Panc1 (cell line): ENCODE results near the gene AEBP2. TPM values are rescaled to one million over a fixed set of nuclear protein-coding genes. Genes with fewer than 3 reads are reported as not detected.

ENCODE experiments used
- ATAC-seq: fragments of 200-7000 bp; cut with Tn5 transposase; 2 replicates; pipeline ENCODE4 v1.9.1; 2020; ENCODE audit warnings: mild to moderate bottlenecking, moderate library complexity
- BruUV-seq: library from RNA; stranded (reverse); fragments of 400-500 nt; replicated peaks from 2 replicates; lab custom pipeline; 2021; lab: Mats Ljungman, UMichigan
- CTCF ChIA-PET: fragments of 300-600 bp; sonication (Branson Sonifier 250); formaldehyde crosslinking; loops from one replicate; lab custom pipeline; 2022; ENCODE audit warnings: antibody characterized with exemption; lab: Charles Lee
- POLR2A ChIA-PET: fragments of 300-600 bp; sonication (Branson Sonifier 250); formaldehyde crosslinking; loops from one replicate; lab custom pipeline; 2022; ENCODE audit warnings: antibody characterized with exemption; lab: Charles Lee
- DNase-seq: peaks from one replicate; pipeline ENCODE4 v3.0.0-alpha.2; 2010; ENCODE audit warnings: low read depth, low spot score
- H3K27ac ChIP-seq: 2 replicates; pipeline ENCODE4 v1.5.1; 2011; ENCODE audit warnings: mild to moderate bottlenecking, low read length, inconsistent platforms
- H3K27me3 ChIP-seq: fragments of 200-500 bp; sonication (Bioruptor generic); 2 replicates; pipeline ENCODE4 v1.6.0; 2014; ENCODE audit warnings: low read length, inconsistent platforms; ENCODE audit not compliant: control insufficient read depth, insufficient read depth
- H3K36me3 ChIP-seq: fragments of 200-500 bp; sonication (Bioruptor generic); 2 replicates; pipeline ENCODE4 v1.5.1; 2014; ENCODE audit warnings: inconsistent platforms, mild to moderate bottlenecking, low read length, moderate library complexity; ENCODE audit not compliant: control insufficient read depth, insufficient read depth
- H3K4me1 ChIP-seq: 2 replicates; pipeline ENCODE4 v1.5.1; 2011; ENCODE audit warnings: inconsistent platforms, mild to moderate bottlenecking, low read length, moderate library complexity; ENCODE audit not compliant: control insufficient read depth, insufficient read depth
- H3K4me3 ChIP-seq, 2 experiments: 2 replicates each; pipeline ENCODE4 v1.5.1; 2011 to 2012; ENCODE audit warnings: low read depth in 2 of 2, low read length in 2 of 2, mild to moderate bottlenecking in 2 of 2, inconsistent platforms in 1 of 2, moderate library complexity in 1 of 2
- H3K9me3 ChIP-seq: fragments of 200-500 bp; sonication (Bioruptor generic); 2 replicates; pipeline ENCODE4 v1.5.1; 2014; ENCODE audit warnings: low read depth, mild to moderate bottlenecking, inconsistent platforms, low read length, moderate library complexity; ENCODE audit not compliant: control insufficient read depth, insufficient read depth
- POLR2AphosphoS5 ChIP-seq: IDR thresholded peaks from 2 replicates; pipeline ENCODE4 v1.6.1; 2012; ENCODE audit warnings: mild to moderate bottlenecking, low read depth, low read length, moderate library complexity
- SIN3A ChIP-seq: IDR thresholded peaks from 2 replicates; pipeline ENCODE4 v1.6.1; 2012; ENCODE audit warnings: low read depth, mild to moderate bottlenecking, low read length, moderate library complexity, borderline replicate concordance; ENCODE audit not compliant: insufficient read depth
- TCF7L2 ChIP-seq: IDR thresholded peaks from 2 replicates; pipeline ENCODE4 v1.6.1; 2011; ENCODE audit warnings: mild to moderate bottlenecking, low read depth, low read length, inconsistent platforms
- in situ Hi-C: cut with HindIII; loops from 2 replicates; pipeline ENCODE4 v1.10.0; 2016; ENCODE audit warnings: low sequenced_read_pairs, low pct_unique_long_range_greater_than_20kb
- intact Hi-C: fragments of 100-400 bp; cut with micrococcal nuclease; formaldehyde crosslinking; loops from one replicate; pipeline ENCODE4 v1.10.0; 2022; ENCODE audit not compliant: unreplicated experiment
- total RNA-seq: library from RNA; stranded (reverse); gene quantifications from one replicate; pipeline ENCODE4 v1.2.1, GENCODE V29; 2021; ENCODE audit not compliant: unreplicated experiment
- TF ChIP-seq, protein P1 (sequence below), 2 experiments: IDR thresholded peaks; 2 replicates each; pipeline ENCODE4 v1.6.1; 2011 to 2012; ENCODE audit warnings: low read depth in 2 of 2, control low read depth in 1 of 2, low read length in 1 of 2, mild to moderate bottlenecking in 1 of 2, moderate library complexity in 1 of 2; ENCODE audit not compliant: insufficient read depth in 1 of 2
- TF ChIP-seq, protein P2 (sequence below): fragments of 450-650 bp; IDR thresholded peaks from 2 replicates; pipeline ENCODE4 v1.5.1; 2017; ENCODE audit warnings: mild to moderate bottlenecking

Gene AEBP2
- total RNA-seq, 1 experiment from 2014 or later, result 32.4 TPM

- ATAC-seq (no peak), DNase-seq (no peak)
- no TSS peak for BruUV-seq
- H3K27ac ChIP-seq, result no peak overlapping the region
- no peaks in the 10 kb centered on the region for H3K4me1 ChIP-seq
- no peak for TF ChIP-seq TCF7L2
- TF ChIP-seq, protein P1, sequence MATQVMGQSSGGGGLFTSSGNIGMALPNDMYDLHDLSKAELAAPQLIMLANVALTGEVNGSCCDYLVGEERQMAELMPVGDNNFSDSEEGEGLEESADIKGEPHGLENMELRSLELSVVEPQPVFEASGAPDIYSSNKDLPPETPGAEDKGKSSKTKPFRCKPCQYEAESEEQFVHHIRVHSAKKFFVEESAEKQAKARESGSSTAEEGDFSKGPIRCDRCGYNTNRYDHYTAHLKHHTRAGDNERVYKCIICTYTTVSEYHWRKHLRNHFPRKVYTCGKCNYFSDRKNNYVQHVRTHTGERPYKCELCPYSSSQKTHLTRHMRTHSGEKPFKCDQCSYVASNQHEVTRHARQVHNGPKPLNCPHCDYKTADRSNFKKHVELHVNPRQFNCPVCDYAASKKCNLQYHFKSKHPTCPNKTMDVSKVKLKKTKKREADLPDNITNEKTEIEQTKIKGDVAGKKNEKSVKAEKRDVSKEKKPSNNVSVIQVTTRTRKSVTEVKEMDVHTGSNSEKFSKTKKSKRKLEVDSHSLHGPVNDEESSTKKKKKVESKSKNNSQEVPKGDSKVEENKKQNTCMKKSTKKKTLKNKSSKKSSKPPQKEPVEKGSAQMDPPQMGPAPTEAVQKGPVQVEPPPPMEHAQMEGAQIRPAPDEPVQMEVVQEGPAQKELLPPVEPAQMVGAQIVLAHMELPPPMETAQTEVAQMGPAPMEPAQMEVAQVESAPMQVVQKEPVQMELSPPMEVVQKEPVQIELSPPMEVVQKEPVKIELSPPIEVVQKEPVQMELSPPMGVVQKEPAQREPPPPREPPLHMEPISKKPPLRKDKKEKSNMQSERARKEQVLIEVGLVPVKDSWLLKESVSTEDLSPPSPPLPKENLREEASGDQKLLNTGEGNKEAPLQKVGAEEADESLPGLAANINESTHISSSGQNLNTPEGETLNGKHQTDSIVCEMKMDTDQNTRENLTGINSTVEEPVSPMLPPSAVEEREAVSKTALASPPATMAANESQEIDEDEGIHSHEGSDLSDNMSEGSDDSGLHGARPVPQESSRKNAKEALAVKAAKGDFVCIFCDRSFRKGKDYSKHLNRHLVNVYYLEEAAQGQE (IDR thresholded peaks at IDR 0.05; ENCODE audit: insufficient read depth in 1 of 2, low read depth in 2 of 2, low read length in 1 of 2), result no peak
- TF ChIP-seq, protein P2, sequence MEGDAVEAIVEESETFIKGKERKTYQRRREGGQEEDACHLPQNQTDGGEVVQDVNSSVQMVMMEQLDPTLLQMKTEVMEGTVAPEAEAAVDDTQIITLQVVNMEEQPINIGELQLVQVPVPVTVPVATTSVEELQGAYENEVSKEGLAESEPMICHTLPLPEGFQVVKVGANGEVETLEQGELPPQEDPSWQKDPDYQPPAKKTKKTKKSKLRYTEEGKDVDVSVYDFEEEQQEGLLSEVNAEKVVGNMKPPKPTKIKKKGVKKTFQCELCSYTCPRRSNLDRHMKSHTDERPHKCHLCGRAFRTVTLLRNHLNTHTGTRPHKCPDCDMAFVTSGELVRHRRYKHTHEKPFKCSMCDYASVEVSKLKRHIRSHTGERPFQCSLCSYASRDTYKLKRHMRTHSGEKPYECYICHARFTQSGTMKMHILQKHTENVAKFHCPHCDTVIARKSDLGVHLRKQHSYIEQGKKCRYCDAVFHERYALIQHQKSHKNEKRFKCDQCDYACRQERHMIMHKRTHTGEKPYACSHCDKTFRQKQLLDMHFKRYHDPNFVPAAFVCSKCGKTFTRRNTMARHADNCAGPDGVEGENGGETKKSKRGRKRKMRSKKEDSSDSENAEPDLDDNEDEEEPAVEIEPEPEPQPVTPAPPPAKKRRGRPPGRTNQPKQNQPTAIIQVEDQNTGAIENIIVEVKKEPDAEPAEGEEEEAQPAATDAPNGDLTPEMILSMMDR, result no peak
- no peak for TF ChIP-seq POLR2AphosphoS5
- TF ChIP-seq SIN3A, result no peak
- H3K27me3 ChIP-seq, result no peaks in the 10 kb centered on the region
- no peaks in the 10 kb centered on the region for H3K9me3 ChIP-seq
- intact Hi-C loops, result no loop called here
- ChIA-PET POLR2A (no interaction called here), CTCF (no interaction called here)
- H3K4me3 ChIP-seq, result no peak overlapping the region
- in situ Hi-C loops, result no loop called here
- H3K36me3 ChIP-seq, result no peaks in the 10 kb centered on the region
Measured at GRCh38 chr12:19525274-19525673, 86.0 kb downstream of the AEBP2 start.

DNA sequence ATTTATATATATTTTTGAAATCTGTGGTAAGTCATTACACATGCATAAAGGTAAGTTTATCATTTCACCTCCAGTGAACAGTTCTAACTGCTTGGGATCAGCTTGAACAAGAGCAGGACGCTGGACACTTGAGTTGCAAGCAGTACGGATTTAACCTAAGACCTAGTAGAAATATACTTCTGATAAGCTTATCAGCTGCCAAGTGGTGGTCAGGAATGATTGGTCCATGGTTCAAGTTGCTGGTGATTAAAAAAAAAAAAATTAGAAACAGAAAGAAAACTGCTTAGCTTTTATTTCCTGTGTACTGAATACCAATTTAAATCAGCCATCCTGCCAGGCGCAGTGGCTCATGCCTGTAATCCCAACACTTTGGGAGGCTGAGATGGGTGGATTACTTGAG lies 88.6 kb downstream of the AEBP2 start:
- no peak overlapping the region for H3K27ac ChIP-seq
- TF ChIP-seq TCF7L2, result no peak
- TF ChIP-seq, protein P2, result no peak
- TF ChIP-seq, protein P1 (IDR thresholded peaks at IDR 0.05; ENCODE audit: insufficient read depth in 1 of 2, low read depth in 2 of 2, low read length in 1 of 2), result no peak
- TF ChIP-seq SIN3A, result no peak
- no peak for TF ChIP-seq POLR2AphosphoS5
- DNase-seq, result no peak
- H3K36me3 ChIP-seq, result no peaks in the 10 kb centered on the region
- POLR2A ChIA-PET, result no interaction called here
- H3K27me3 ChIP-seq, result no peaks in the 10 kb centered on the region
- CTCF ChIA-PET, result no interaction called here
- H3K4me3 ChIP-seq, result no peak overlapping the region
- no peaks in the 10 kb centered on the region for H3K4me1 ChIP-seq
- in situ Hi-C loops (no loop called here), intact Hi-C loops (no loop called here)
- H3K9me3 ChIP-seq, result no peaks in the 10 kb centered on the region
- no peak for ATAC-seq
- BruUV-seq, result no TSS peak
